Hepatocyte (in vitro differentiated cells): Measurements from ENCODE around the gene RRP15.

Source experiments
- CTCF ChIP-seq: fragments of 200-600 bp; sonication (generic); IDR thresholded peaks from 2 replicates; pipeline ENCODE4 v1.5.1; 2016; ENCODE audit warnings: antibody characterized with exemption, mild to moderate bottlenecking; ENCODE audit not compliant: poor library complexity
- EZH2 ChIP-seq: fragments of 200-600 bp; sonication (generic); IDR thresholded peaks from 2 replicates; pipeline ENCODE4 v1.6.1; 2016; ENCODE audit warnings: antibody characterized with exemption, mild to moderate bottlenecking, borderline replicate concordance
- EZH2phosphoT487 ChIP-seq: fragments of 200-600 bp; sonication (generic); IDR thresholded peaks from one replicate; pipeline ENCODE4 v1.6.1; 2018; ENCODE audit warnings: antibody characterized with exemption, mild to moderate bottlenecking, low read depth, moderate library complexity; ENCODE audit not compliant: unreplicated experiment, severe bottlenecking

- no peak for TF ChIP-seq CTCF
- no peak for TF ChIP-seq EZH2phosphoT487
- TF ChIP-seq EZH2, result no peak
Measured at GRCh38 chr1:218341325-218341724, 56.2 kb downstream of the RRP15 start.
